Measurements from ENCODE around the gene MAD2L1BP.

DNA sequence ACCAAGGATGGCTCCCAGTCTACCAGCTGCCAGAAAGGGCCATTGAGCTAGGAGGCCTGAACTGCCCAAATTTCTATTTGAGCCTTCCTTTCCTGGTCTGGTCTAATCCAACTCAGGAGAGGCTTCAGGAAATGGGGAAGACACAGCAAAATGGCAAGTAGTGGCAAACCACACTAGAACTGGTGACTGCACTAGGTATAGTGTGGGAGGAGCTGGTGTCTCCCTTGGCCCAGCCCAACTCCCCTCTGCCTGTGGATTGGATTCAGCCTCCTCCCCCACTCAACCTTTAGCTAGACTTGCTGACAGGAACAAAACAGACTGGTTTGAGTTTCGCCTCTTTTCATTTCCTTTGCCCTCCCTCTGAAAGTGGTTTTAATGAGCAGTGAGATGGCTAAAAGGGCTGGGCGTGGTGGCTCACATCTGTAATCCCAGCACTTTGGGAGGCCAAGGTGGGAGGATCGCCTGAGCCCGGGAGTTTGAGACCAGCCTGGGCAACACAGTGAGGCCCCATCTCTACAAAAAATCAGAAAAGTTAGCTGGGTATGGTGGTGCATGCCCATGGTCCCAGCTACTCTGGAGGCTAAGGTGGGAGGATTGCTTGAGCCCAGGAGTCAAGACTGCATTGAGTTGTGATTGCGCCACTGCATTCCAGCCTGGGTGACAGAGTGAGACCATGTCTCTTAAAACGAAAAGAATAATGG is 34.4 kb downstream of the MAD2L1BP start:
- TF ChIP-seq POLR2AphosphoS5 (IDR thresholded peaks at IDR 0.05) (no peak), CTCF (IDR thresholded peaks at IDR 0.05) (no peak), EP300 (IDR thresholded peaks at IDR 0.05) (no peak)

All from upper lobe of left lung (tissue), 4 donors.